HepG2 (cell line): Measurements from ENCODE around the gene FUT3. TPM values are rescaled to one million over a fixed set of nuclear protein-coding genes. Genes with fewer than 3 reads are reported as not detected.

Source experiments
- AKAP8 ChIP-seq: sonication (generic); formaldehyde crosslinking; IDR thresholded peaks from 2 replicates; pipeline ENCODE4 v1.5.1; 2020; ENCODE audit warnings: mild to moderate bottlenecking, missing genetic modification reagents
- FOXC1 ChIP-seq: sonication (generic); formaldehyde crosslinking; IDR thresholded peaks from 2 replicates; pipeline ENCODE4 v1.8.0; 2022; ENCODE audit warnings: mild to moderate bottlenecking, missing genetic modification reagents, borderline replicate concordance
- KAT7 ChIP-seq: IDR thresholded peaks from 2 replicates; pipeline ENCODE4 v1.6.1; 2018; ENCODE audit warnings: borderline replicate concordance, missing compliant biosample characterization
- KLF9 ChIP-seq: IDR thresholded peaks from 2 replicates; pipeline ENCODE4 v1.6.1; 2016; ENCODE audit warnings: low read depth
- MAFF ChIP-seq: IDR thresholded peaks from 2 replicates; pipeline ENCODE4 v1.6.1; 2011; ENCODE audit warnings: low read depth, low read length, improper control_type of control experiment
- POLR2G ChIP-seq: fragments of 200-400 bp; formaldehyde crosslinking; IDR thresholded peaks from 2 replicates; pipeline ENCODE4 v1.6.1; 2018; ENCODE audit warnings: mild to moderate bottlenecking, low read depth, low read length, moderate library complexity
- TBX3 ChIP-seq: fragments of 450-650 bp; IDR thresholded peaks from 2 replicates; pipeline ENCODE4 v1.6.1; 2017; ENCODE audit warnings: antibody characterized with exemption, mild to moderate bottlenecking, inconsistent platforms, borderline replicate concordance
- ZBTB38 ChIP-seq: sonication (generic); formaldehyde crosslinking; IDR thresholded peaks from 2 replicates; pipeline ENCODE4 v1.5.1; 2020; ENCODE audit warnings: mild to moderate bottlenecking, missing genetic modification reagents
- ZNF441 ChIP-seq: sonication (generic); formaldehyde crosslinking; IDR thresholded peaks from 2 replicates; pipeline ENCODE4 v1.7.0; 2021; ENCODE audit warnings: missing genetic modification reagents, borderline replicate concordance
- ZNF607 ChIP-seq: sonication (generic); formaldehyde crosslinking; IDR thresholded peaks from 2 replicates; pipeline ENCODE4 v1.5.1; 2020; ENCODE audit warnings: missing genetic modification reagents, mild to moderate bottlenecking, borderline replicate concordance
- polyA plus RNA-seq, 8 experiments: library from polyadenylated mRNA; depleted of rRNA in 3 of 8; stranded (reverse) in 7 of 8; unstranded in 1 of 8; fragments of >200 nt; fragmentation: Illumina TruSeq in 4 of 8; extraction: Trizol in 4 of 8; gene quantifications; 2 replicates each; pipeline versions ENCODE4 v1.2.1 to v1.2.3, GENCODE V29; 2011 to 2016; ENCODE audit warnings: low read depth in 4 of 8, missing spikeins in 1 of 8, mixed read lengths in 1 of 8; ENCODE audit not compliant: insufficient read depth in 1 of 8
- total RNA-seq, 5 experiments: library from RNA; depleted of rRNA; stranded (reverse); fragments of >200 nt; fragmentation: Illumina TruSeq; extraction: Trizol; gene quantifications; 2 replicates each; pipeline ENCODE4 v1.2.3, GENCODE V29; 2016; ENCODE audit warnings: low read depth in 1 of 5
- TF ChIP-seq, protein P1 (sequence below): sonication (generic); formaldehyde crosslinking; IDR thresholded peaks from 2 replicates; pipeline ENCODE4 v1.4.0; 2020; ENCODE audit warnings: mild to moderate bottlenecking, missing genetic modification reagents
- TF ChIP-seq, protein P2 (sequence below): sonication (generic); formaldehyde crosslinking; IDR thresholded peaks from 2 replicates; pipeline ENCODE4 v1.4.0; 2020; ENCODE audit warnings: missing genetic modification reagents, borderline replicate concordance

The FUT3 gene
- total and polyA plus RNA-seq, 2 of the 13 experiments (the other 11 are each of a cell fraction or from before 2014, with no cell fraction given) = 0.53 to 1.1 TPM

DNA sequence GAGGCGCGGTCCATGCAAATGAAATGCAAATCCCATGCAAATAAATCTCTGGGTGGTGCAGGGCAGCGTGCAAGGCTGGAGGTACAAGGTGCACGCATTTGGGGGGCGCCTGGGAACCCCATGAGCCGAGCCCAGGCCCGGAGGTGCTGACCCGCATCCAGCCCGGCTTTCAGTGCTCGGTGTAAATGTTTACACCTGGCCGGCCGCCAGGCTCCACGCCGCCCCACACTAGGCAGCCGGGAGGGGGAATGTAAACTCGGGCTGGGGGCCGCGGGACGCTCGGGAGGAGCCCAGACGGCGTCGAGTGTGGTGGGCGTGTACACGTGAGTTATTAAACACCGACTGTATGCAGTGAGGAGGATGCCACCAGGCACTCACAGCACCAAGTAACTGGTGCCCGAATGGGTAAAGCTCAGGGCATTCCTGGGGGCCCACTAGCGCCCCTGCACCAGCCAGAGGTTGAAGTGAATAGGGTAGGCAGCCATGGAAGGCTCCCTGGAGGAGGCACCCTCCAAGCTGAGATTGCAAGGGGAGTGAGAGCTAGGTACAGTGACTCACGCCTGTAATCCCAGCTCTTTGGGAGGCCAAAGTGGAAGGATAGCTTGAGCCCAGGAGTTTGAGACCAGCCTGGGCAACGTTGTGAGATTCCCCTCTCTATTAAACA lies 28.9 kb downstream of the FUT3 start (continued):
- TF ChIP-seq ZBTB38 (CRISPR knock-in tag) = peak; percentile 45; the same call in 1 of the 2 replicates
- TF ChIP-seq FOXC1 (CRISPR knock-in tag) = no peak; the same call in 1 of the 2 replicates
- no peak for TF ChIP-seq KLF9 (CRISPR knock-in tag)
- TF ChIP-seq KAT7 (CRISPR knock-in tag) = no peak
- no peak for TF ChIP-seq ZNF607 (CRISPR knock-in tag)
- 0 out of 2 replicates have a peak, but pooled peaks have one; percentile 21 for TF ChIP-seq POLR2G
- TF ChIP-seq, protein P1, sequence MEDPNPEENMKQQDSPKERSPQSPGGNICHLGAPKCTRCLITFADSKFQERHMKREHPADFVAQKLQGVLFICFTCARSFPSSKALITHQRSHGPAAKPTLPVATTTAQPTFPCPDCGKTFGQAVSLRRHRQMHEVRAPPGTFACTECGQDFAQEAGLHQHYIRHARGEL (CRISPR knock-in tag) = no peak
- TF ChIP-seq AKAP8 = peak; percentile 77
- TF ChIP-seq ZNF441 (CRISPR knock-in tag) = no peak
- TF ChIP-seq MAFF = no peak
- TF ChIP-seq TBX3 = no peak
- TF ChIP-seq, protein P2, sequence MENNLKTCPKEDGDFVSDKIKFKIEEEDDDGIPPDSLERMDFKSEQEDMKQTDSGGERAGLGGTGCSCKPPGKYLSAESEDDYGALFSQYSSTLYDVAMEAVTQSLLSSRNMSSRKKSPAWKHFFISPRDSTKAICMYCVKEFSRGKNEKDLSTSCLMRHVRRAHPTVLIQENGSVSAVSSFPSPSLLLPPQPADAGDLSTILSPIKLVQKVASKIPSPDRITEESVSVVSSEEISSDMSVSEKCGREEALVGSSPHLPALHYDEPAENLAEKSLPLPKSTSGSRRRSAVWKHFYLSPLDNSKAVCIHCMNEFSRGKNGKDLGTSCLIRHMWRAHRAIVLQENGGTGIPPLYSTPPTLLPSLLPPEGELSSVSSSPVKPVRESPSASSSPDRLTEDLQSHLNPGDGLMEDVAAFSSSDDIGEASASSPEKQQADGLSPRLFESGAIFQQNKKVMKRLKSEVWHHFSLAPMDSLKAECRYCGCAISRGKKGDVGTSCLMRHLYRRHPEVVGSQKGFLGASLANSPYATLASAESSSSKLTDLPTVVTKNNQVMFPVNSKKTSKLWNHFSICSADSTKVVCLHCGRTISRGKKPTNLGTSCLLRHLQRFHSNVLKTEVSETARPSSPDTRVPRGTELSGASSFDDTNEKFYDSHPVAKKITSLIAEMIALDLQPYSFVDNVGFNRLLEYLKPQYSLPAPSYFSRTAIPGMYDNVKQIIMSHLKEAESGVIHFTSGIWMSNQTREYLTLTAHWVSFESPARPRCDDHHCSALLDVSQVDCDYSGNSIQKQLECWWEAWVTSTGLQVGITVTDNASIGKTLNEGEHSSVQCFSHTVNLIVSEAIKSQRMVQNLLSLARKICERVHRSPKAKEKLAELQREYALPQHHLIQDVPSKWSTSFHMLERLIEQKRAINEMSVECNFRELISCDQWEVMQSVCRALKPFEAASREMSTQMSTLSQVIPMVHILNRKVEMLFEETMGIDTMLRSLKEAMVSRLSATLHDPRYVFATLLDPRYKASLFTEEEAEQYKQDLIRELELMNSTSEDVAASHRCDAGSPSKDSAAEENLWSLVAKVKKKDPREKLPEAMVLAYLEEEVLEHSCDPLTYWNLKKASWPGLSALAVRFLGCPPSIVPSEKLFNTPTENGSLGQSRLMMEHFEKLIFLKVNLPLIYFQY (CRISPR knock-in tag) = peak; percentile 97
